IMR-90 (cell line): ENCODE results near the gene ADGRF1. TPM values are rescaled to one million over a fixed set of nuclear protein-coding genes. Genes with fewer than 3 reads are reported as not detected.

Experiments
- ATAC-seq: fragments of 200-7000 bp; cut with Tn5 transposase; 2 replicates; pipeline ENCODE4 v1.9.1; 2020; ENCODE audit warnings: low read depth, mild to moderate bottlenecking, moderate library complexity
- BruUV-seq: library from RNA; stranded (reverse); fragments of 400-500 nt; replicated peaks from 2 replicates; lab custom pipeline; 2021; lab: Mats Ljungman, UMichigan
- CTCF ChIA-PET: fragments of 300-600 bp; formaldehyde crosslinking; extraction: SDS; loops from one replicate; lab custom pipeline; 2021; ENCODE audit warnings: antibody characterized with exemption; lab: Yijun Ruan, JAX
- POLR2A ChIA-PET: fragments of 300-600 bp; sonication (Branson Sonifier 250); formaldehyde crosslinking; loops from one replicate; lab custom pipeline; 2022; ENCODE audit warnings: antibody characterized with exemption; ENCODE audit not compliant: unreplicated experiment; lab: Charles Lee
- DNase-seq: peaks from one replicate; pipeline ENCODE4 v3.0.0; 2013
- H2AFZ ChIP-seq: replicated peaks from 2 replicates; pipeline ENCODE3; 2013; ENCODE audit warnings: low read length, mild to moderate bottlenecking; ENCODE audit not compliant: poor library complexity
- H2AK5ac ChIP-seq: 2 replicates; pipeline ENCODE4 v1.6.1; 2013; ENCODE audit warnings: low read depth, low read length, inconsistent platforms
- H2AK9ac ChIP-seq: replicated peaks from 2 replicates; pipeline ENCODE3; 2013; ENCODE audit warnings: mild to moderate bottlenecking, low read depth, low read length, moderate library complexity; ENCODE audit not compliant: poor library complexity
- H2BK120ac ChIP-seq: 2 replicates; pipeline ENCODE4 v1.6.1; 2013; ENCODE audit warnings: low read depth, low read length, inconsistent platforms
- H2BK15ac ChIP-seq: 3 replicates; pipeline ENCODE4 v1.6.1; 2013; ENCODE audit warnings: low read depth, low read length, inconsistent platforms
- H2BK20ac ChIP-seq: 2 replicates; pipeline ENCODE4 v1.6.1; 2013; ENCODE audit warnings: low read depth, mild to moderate bottlenecking, inconsistent platforms, low read length, moderate library complexity
- H2BK5ac ChIP-seq: 2 replicates; pipeline ENCODE4 v1.6.1; 2013; ENCODE audit warnings: mild to moderate bottlenecking, low read depth, low read length, inconsistent platforms; ENCODE audit not compliant: poor library complexity, severe bottlenecking
- H3K14ac ChIP-seq: replicated peaks from 2 replicates; pipeline ENCODE4 v1.6.1; 2013; ENCODE audit warnings: low read depth, low read length, inconsistent platforms
- H3K18ac ChIP-seq: 2 replicates; pipeline ENCODE4 v1.6.1; 2013; ENCODE audit warnings: low read depth, low read length, control low read depth
- H3K23ac ChIP-seq: 2 replicates; pipeline ENCODE4 v1.6.1; 2013; ENCODE audit warnings: low read depth, low read length, inconsistent platforms
- H3K27ac ChIP-seq: 2 replicates; pipeline ENCODE4 v1.5.1; 2013; ENCODE audit warnings: mild to moderate bottlenecking, control low read depth, low read length; ENCODE audit not compliant: insufficient read depth
- H3K27me3 ChIP-seq: 2 replicates; pipeline ENCODE4 v1.6.1; 2013; ENCODE audit warnings: low read length; ENCODE audit not compliant: control insufficient read depth, insufficient read depth
- H3K36me3 ChIP-seq: 2 replicates; pipeline ENCODE4 v1.6.1; 2013; ENCODE audit warnings: low read length, mixed read lengths; ENCODE audit not compliant: control insufficient read depth, insufficient read depth
- H3K4ac ChIP-seq: 2 replicates; pipeline ENCODE4 v1.6.1; 2013; ENCODE audit warnings: low read depth, low read length, inconsistent platforms
- H3K4me1 ChIP-seq: 2 replicates; pipeline ENCODE4 v1.6.1; 2013; ENCODE audit warnings: low read length, mixed read lengths; ENCODE audit not compliant: control insufficient read depth, insufficient read depth
- H3K4me2 ChIP-seq: 2 replicates; pipeline ENCODE4 v1.6.1; 2013; ENCODE audit warnings: low read depth, mild to moderate bottlenecking, control low read depth, low read length, moderate library complexity
- H3K4me3 ChIP-seq: 2 replicates; pipeline ENCODE4 v1.5.1; 2013; ENCODE audit warnings: low read depth, mild to moderate bottlenecking, control low read depth, low read length, moderate library complexity; ENCODE audit not compliant: insufficient read depth
- H3K56ac ChIP-seq: 2 replicates; pipeline ENCODE4 v1.6.1; 2013; ENCODE audit warnings: low read length, inconsistent platforms; ENCODE audit not compliant: insufficient read depth; ENCODE audit errors: extremely low read depth
- H3K79me1 ChIP-seq, 2 experiments: 2 replicates each; pipeline ENCODE4 v1.6.1; 2013; ENCODE audit warnings: low read length in 2 of 2, inconsistent platforms in 1 of 2, low read depth in 1 of 2
- H3K9ac ChIP-seq: 2 replicates; pipeline ENCODE4 v1.6.1; 2013; ENCODE audit warnings: low read depth, low read length, control low read depth
- H3K9me1 ChIP-seq: 2 replicates; pipeline ENCODE4 v1.6.1; 2013; ENCODE audit warnings: low read length, inconsistent platforms; ENCODE audit not compliant: insufficient read depth
- H3K9me3 ChIP-seq: 2 replicates; pipeline ENCODE4 v1.6.1; 2013; ENCODE audit warnings: low read length; ENCODE audit not compliant: control insufficient read depth, insufficient read depth
- H4K20me1 ChIP-seq: 2 replicates; pipeline ENCODE4 v1.6.1; 2013; ENCODE audit warnings: low read length, inconsistent platforms; ENCODE audit not compliant: insufficient read depth
- H4K5ac ChIP-seq: 2 replicates; pipeline ENCODE4 v1.6.1; 2013; ENCODE audit warnings: mild to moderate bottlenecking, low read depth, low read length, control low read depth
- H4K8ac ChIP-seq, 2 experiments: 2 replicates each; pipeline ENCODE4 v1.6.1; 2013; ENCODE audit warnings: low read depth in 2 of 2, low read length in 2 of 2, control low read depth in 1 of 2, inconsistent platforms in 1 of 2
- H4K91ac ChIP-seq: 2 replicates; pipeline ENCODE4 v1.6.1; 2013; ENCODE audit warnings: low read depth, low read length, inconsistent platforms; ENCODE audit not compliant: insufficient read depth
- CEBPB ChIP-seq: IDR thresholded peaks from 2 replicates; pipeline ENCODE4 v1.6.1; 2012; ENCODE audit warnings: low read depth, low read length, improper control_type of control experiment
- MAFK ChIP-seq: IDR thresholded peaks from 2 replicates; pipeline ENCODE4 v1.6.1; 2012; ENCODE audit warnings: low read depth, low read length, improper control_type of control experiment
- RCOR1 ChIP-seq: IDR thresholded peaks from 2 replicates; pipeline ENCODE4 v1.6.1; 2012; ENCODE audit warnings: mild to moderate bottlenecking, low read length, improper control_type of control experiment; ENCODE audit not compliant: insufficient replicate concordance
- RFX5 ChIP-seq: IDR thresholded peaks from 2 replicates; pipeline ENCODE4 v1.8.0; 2012; ENCODE audit warnings: low read depth, mild to moderate bottlenecking, low read length, moderate library complexity
- WGBS, 2 experiments: methylation state at CpG; one replicate each; pipeline versions ENCODE4 v1.1.5 to v1.1.7; 2013; ENCODE audit warnings: missing lambda C conversion rate in 2 of 2; ENCODE audit not compliant: insufficient read length in 1 of 2; ENCODE audit errors: extremely low coverage in 2 of 2; 5-methylcytosine and 5-hydroxymethylcytosine counted together
- dilution Hi-C: fragments of 300-500 bp; cut with HindIII; formaldehyde crosslinking; loops from one replicate; pipeline ENCODE4 v1.14.3; 2018; ENCODE audit warnings: low sequenced_read_pairs; ENCODE audit not compliant: unreplicated experiment
- in situ Hi-C: fragments of 300-500 bp; cut with MboI; formaldehyde crosslinking; loops from 3 replicates; pipeline ENCODE4 v1.14.3; 2019; ENCODE audit warnings: low sequenced_read_pairs, inconsistent platforms, mixed read lengths
- intact Hi-C: fragments of 100-400 bp; cut with micrococcal nuclease; formaldehyde crosslinking; loops from 2 replicates; pipeline ENCODE4 v1.10.0; 2022
- polyA plus RNA-seq, 3 experiments: library from polyadenylated mRNA; depleted of rRNA; stranded (reverse); fragments of >200 nt; gene quantifications; 2 replicates each; pipeline ENCODE4 v1.2.3, GENCODE V29; 2012; ENCODE audit warnings: low replicate concordance in 1 of 3
- total RNA-seq: library from RNA; depleted of rRNA; stranded (reverse); fragments of >200 nt; gene quantifications from 2 replicates; pipeline ENCODE4 v1.2.3, GENCODE V29; 2012

ADGRF1 gene
- total and polyA plus RNA-seq, 2 of the 4 experiments (the other 2 are of a cell fraction): not detected

DNA sequence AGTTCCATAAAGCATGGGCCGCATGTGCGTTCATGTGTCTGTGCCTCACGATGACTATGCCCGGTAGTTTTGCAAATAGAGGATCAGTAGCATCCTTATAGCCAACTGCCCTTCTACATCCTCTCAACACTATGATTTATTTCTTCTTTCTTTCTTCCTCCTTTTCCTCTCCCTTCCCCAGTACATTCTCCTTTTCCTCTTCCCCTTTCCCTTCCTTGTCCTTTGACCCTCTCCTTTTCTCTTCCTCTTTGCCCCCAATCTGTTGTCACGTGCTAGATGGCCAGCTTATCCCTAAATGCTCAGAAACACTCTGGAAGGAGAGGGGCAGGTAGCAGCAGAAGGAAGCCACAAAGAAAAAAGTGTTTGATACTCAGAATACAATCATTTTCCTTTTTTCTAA is 20.2 kb upstream of the ADGRF1 start:
- ChIA-PET CTCF (interaction anchor here (0.6 kb wide), 2 partner anchors 15 to 33 kb away, joined by 3 read pairs; no protein-coding TSS in a partner anchor), POLR2A (no interaction called here)
- intact Hi-C loops (no loop called here), dilution Hi-C loops (no loop called here), in situ Hi-C loops (no loop called here)
- no peak overlapping the region for H4K8ac ChIP-seq
- no peak overlapping the region for H3K14ac ChIP-seq
- H2BK15ac ChIP-seq: no peak overlapping the region
- no peak overlapping the region for H4K91ac ChIP-seq
- no peak overlapping the region for H3K27ac ChIP-seq
- no peak overlapping the region for H2AK5ac ChIP-seq
- no peak overlapping the region for H3K23ac ChIP-seq
- no peaks in the 10 kb centered on the region for H3K36me3 ChIP-seq
- H3K4me3 ChIP-seq: no peak overlapping the region
- no peak for DNase-seq
- H2AFZ ChIP-seq: no peak overlapping the region
- no peak overlapping the region for H4K5ac ChIP-seq
- H2BK120ac ChIP-seq: no peak overlapping the region
- no peak overlapping the region for H3K4ac ChIP-seq
- no TSS peak for BruUV-seq
- no peaks in the 10 kb centered on the region for H3K4me1 ChIP-seq
- H3K4me2 ChIP-seq: no peak overlapping the region
- no peak overlapping the region for H3K9ac ChIP-seq
- no peak overlapping the region for H3K56ac ChIP-seq
- WGBS, 2 experiments: 72% methylated on average over 3 of the region's 5 CpGs; no CpG with 5 or more reads in 1 of the 2 experiments
- no peaks in the 10 kb centered on the region for H4K20me1 ChIP-seq
- H3K9me3 ChIP-seq: no peaks in the 10 kb centered on the region
- TF ChIP-seq RCOR1: no peak
- no peak for TF ChIP-seq CEBPB
- no peak for TF ChIP-seq MAFK
- TF ChIP-seq RFX5: no peak
- H3K27me3 ChIP-seq: no peaks in the 10 kb centered on the region
- H3K79me1 ChIP-seq: no peaks in the 10 kb centered on the region
- no peaks in the 10 kb centered on the region for H3K9me1 ChIP-seq
- no peak overlapping the region for H2AK9ac ChIP-seq
- ATAC-seq: no peak
- H3K18ac ChIP-seq: no peak overlapping the region
- no peak overlapping the region for H2BK5ac ChIP-seq
- no peak overlapping the region for H2BK20ac ChIP-seq
